Amniotic stem cell (primary cell): Measurements from ENCODE around the gene SF3B1.
"Not testable (repeated sequence)": the region's sequence is repeated elsewhere in the genome, so short reads cannot be mapped to it uniquely, and the experiment has no call there.

ENCODE experiments used
- DNase-seq: peaks from one replicate; lab custom pipeline; 2025; lab: John Stamatoyannopoulos, UW

SF3B1 gene, protein sequence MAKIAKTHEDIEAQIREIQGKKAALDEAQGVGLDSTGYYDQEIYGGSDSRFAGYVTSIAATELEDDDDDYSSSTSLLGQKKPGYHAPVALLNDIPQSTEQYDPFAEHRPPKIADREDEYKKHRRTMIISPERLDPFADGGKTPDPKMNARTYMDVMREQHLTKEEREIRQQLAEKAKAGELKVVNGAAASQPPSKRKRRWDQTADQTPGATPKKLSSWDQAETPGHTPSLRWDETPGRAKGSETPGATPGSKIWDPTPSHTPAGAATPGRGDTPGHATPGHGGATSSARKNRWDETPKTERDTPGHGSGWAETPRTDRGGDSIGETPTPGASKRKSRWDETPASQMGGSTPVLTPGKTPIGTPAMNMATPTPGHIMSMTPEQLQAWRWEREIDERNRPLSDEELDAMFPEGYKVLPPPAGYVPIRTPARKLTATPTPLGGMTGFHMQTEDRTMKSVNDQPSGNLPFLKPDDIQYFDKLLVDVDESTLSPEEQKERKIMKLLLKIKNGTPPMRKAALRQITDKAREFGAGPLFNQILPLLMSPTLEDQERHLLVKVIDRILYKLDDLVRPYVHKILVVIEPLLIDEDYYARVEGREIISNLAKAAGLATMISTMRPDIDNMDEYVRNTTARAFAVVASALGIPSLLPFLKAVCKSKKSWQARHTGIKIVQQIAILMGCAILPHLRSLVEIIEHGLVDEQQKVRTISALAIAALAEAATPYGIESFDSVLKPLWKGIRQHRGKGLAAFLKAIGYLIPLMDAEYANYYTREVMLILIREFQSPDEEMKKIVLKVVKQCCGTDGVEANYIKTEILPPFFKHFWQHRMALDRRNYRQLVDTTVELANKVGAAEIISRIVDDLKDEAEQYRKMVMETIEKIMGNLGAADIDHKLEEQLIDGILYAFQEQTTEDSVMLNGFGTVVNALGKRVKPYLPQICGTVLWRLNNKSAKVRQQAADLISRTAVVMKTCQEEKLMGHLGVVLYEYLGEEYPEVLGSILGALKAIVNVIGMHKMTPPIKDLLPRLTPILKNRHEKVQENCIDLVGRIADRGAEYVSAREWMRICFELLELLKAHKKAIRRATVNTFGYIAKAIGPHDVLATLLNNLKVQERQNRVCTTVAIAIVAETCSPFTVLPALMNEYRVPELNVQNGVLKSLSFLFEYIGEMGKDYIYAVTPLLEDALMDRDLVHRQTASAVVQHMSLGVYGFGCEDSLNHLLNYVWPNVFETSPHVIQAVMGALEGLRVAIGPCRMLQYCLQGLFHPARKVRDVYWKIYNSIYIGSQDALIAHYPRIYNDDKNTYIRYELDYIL

DNA sequence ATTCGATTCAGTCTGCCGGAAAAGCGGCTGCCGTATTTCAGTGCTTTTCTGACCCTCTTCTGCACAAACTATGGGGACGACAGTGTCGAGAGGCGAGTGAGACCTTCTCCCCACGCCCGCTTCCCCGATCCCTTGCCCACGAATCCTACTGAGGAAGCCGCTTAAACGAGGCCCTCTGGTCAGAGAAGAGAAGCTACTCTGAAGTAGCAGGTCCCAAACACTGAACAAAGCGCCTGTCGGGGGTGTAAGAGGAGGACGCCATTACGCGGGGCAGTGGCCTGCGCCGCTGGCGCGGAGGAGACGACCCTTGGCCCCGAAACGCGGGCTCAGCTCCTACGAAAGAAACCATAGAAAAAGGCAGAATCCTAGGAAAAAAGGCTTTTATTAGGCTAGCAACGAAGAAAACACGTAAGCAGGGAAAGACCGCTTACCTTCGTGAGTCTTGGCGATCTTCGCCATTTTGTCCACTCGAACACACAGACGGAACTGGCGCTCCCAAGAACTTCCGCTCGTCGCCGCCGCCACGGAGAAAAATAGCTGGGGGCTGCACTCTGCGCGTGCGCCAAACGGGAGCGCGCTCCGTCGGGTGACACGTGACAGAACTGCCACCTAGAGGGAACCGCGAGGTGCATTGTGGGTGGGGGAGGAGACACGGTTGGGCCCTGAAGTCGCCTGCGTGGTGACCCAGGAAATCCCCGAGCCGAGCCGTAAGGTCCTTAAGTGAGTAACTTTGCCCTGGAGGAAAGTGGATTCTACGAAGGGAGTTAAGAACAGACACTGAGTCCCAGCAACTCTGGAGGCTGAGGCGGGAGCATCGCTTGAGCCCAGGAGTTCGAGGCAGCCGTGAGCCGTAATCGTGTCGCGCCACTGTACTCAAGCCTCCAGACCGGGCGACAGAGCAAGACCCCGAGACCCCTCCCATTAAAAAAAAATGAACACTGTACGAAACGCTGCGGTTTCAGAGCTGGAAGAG lies at the start of gene SF3B1:
SF3B1 (minus strand) TSS at position 488 of the 973 bp plus-strand sequence; CDS start at position 459, 29 bp downstream.
- peak; percentile 97 for DNase-seq

DNA sequence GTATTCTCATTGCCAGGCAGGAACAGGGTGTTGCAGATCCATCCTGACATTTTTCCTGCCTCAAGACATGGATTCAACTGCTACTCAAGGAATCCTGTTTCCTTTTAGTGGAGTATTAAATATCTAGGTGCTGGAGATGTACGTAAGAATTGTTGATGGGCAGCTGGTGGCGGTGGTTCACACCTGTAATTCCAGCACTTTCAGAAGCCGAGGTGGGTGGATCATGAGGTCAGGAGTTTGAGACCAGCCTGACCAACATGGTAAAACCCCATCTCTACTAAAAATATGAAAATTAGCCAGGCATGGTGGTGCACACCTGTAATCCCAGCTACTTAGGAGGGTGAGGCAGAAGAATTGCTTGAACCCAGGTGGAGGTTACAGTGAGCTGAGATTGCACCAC lies 49.4 kb upstream of the SF3B1 start:
- DNase-seq = not testable (repeated sequence)

DNA sequence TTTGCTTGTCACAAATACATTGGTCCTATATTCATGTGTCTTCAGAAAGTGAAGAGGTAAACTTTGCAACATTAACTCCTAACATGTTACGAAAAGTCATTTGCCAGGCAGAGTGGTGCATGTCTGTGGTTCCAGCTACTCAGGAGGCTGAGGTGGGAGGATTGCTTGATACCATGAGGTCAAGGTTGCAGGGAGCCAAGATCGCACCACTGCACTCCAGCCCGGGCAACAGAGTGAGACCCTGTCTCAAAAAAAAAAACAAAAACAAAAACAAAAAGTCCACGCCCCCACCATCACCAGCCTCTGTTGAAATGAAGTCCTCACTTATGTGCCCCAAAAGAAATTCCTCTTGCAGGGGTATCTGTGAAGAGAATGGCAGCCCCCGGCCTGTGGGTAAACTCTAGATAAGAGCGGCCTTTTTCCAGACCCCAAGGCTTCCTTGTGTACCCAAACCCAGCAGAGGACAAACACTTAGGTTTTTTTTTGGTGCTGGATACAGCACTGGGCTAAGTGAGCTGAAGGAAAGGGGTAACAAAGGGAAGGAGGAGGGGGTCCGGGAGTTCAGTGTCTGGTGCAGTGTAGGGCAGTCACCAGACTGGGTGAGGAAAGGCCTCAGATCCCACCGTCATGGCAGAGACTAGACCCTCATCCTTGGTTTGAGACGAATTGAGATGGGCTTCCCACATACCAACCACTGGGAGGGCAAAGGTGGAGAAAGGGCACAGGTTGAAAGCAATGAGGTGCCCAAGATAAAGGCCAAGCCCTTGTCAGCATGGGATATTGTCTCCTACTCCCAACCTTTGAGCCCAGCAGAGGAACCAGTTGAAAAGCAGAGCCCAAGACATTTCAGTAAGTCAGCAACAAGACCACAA lies 45.6 kb upstream of the SF3B1 start:
- DNase-seq = no peak

DNA sequence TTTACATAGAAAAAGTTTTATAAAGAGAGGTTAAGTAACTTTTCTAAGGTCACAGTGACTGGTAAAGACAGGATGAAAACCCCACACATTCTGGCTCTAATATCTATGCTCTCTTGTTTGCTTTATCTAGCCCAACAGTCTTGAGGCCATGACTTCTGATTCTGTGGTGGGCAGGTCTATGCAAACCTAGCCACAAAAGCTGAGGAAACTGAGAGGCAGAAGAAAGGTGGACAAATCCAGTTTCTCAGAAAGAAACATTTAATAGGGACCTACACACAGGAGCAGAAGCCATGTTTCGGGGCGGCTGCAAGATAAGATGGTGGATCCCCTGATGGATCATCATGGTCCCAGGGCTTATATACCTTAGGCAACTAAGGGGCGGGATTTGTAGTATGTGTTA lies 43.0 kb upstream of the SF3B1 start:
- DNase-seq = no peak

DNA sequence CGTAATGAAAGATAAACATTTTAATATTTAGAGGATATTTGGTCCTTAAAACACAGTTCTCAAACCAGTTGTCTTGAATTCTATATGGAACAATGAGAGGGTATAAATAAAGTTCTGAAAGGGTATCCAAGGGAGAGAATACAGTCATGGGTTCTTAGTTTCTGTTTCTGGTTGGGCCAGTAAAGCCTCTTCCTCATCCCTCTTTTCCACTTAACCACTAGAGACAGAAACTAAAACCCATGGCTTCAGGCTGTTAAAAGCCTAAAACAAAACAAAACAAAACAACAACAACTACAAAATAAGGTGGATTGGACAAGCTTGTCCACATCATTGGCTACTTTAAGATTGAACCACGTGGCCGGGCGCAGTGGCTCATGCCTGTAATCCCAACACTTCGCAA lies 37.3 kb upstream of the SF3B1 start:
- DNase-seq = no peak

DNA sequence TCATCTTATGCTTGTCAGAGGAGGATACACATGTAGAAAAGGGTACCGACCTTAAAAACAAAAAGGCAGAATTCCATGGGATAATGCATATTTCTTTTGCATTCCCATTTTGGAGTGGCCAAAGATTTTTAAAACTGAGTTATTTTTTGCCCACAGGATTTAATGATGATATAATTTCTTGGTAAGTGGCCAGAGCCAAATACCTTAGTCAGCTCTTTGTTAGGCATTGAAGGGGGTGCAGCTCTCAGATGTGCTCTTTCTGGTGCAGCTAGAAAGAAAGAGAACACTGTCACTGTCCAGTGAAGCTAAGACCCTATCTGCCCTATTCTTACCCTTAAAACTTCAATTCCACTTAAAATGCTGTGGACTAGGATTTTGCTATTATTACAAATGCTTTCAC lies 29.3 kb upstream of the SF3B1 start:
- DNase-seq = no peak

DNA sequence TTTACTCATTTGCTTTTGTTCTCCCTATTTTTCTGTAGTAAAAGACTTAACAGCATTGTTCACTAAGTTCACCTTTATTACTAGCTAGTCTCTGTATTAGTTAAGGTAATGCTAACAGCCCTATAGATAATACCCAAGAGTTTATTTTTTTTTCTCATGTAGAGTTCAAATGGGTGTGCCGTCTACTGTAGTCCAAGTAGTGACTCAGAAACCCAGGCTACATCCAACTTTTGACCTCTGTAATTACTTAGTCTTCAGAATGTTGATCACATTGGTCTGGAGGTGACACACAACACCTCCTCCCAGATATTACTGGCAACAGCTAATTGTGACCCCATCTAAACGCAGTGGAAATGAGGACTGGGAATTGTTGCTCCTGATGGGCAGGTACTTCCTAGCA lies 26.2 kb upstream of the SF3B1 start:
- DNase-seq = no peak

DNA sequence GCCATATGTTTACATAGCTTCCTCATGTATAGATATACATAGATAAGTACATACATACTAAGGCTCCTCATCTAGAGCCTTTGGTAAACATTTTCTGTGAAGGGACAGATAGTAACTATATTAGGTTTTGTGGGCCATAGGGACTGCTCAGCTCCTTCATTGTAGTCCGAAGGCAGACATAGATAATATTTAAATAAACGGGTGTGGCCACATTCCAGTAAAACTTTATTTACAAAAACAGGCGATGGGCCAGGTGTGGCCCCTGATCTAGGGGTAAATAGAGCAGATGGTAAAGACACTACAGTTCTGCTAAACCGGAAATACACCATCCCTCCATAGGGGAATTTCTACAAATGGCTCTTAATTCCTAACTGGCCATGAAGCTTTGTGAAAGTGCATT lies 25.8 kb upstream of the SF3B1 start:
- DNase-seq = no peak

DNA sequence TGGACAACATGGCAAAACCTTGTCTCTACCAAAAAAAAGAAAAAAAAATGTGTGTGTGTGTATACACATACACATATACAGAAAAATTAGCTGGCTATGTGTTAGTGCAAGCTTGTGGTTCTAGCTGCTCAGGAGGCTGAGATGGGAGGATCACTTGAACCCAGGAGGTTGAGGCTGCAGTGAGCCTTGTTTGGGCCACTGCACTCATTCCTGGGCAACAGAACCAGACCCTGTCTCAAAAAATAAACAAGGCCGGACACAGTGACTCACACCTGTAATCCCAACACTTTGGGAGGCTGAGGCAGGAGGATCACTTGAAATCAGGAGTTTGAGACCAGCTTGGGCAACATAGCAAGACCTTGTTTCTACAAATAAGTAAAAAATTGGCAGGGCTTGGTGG lies 20.6 kb upstream of the SF3B1 start:
- DNase-seq = no peak

DNA sequence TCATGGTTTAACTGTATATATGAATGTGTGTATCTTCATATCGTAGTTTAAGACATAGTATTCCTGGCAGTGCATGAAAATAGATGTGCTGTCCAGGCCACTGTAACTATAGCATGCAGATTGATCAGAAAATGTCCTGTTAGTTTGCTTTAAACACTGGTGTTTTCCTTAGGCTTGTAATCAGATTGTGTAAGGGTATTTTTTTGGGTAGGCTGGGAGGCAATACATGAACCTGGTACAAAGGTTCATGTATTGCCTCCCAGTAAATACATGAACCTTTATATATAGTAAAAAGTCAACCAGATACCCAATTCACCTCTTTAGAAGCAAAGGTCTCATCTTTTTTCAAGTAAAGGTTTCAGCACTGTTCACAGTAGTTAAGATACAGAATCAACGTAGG lies 20.1 kb upstream of the SF3B1 start:
- no peak for DNase-seq

DNA sequence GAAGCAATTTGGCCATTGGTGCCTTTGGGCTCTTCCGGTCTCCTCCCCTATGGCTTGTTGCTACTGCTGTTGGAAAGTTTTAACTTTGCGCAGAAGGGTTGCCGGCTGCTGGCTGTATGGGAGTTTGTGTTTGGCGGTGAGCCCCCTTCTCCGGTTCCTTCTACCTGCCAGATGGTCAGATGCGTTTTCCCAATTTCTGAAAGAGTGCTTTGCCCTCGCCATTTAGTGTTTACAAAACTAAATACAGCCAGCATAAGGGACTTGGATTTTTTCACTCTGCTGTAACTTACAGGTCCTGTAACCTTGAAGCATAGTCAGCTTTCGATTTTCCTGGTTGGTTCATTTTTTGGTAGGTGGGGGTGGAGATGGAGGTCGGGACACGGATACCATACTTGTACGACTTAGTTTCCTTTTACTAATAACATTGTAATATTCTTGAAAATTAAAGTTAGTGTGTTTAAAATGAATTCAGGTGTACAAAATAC lies 19.1 kb upstream of the SF3B1 start:
- peak; percentile 88 for DNase-seq

DNA sequence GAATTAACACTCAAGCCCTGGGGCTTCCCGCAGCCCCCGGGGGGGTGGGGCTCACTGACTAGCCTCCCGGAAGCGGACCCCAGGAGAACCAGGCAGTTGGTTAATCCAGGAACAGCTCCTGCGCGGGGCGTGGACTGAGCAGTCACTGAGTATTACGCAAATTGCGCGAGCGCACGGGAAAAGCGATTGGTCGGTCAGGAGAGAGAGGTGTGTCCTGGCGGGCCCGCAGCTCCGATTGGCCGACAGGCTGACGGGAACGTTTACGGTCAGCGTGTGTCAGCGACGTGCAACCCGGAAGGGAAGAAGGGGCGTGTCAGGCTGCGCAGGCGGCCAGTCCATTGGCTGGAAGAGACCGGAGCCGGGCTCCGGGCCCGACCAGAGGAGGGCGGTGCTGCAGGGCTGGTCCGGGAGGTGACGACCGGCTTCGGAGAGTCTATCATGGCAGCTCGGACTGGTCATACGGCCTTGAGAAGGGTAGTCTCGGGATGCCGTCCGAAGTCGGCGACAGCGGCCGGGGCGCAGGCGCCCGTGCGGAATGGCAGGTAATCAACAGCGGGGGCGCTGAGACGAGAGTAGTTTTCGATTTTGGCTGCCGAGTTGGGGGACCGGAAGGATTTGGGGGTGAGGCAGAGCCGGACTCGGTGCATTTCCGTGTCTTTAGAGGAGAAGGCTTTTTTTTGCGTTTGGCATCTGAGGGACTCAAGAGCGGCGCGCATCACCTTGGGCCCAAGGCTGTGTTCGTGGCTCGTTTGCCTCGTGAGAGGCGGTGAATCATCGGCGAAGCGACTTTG lies 18.5 kb upstream of the SF3B1 start, which contains the start of gene COQ10B:
COQ10B (plus strand) TSS at position 430 of the 791 bp plus-strand sequence; CDS start at position 439, 9 bp downstream.
- peak; percentile 99 for DNase-seq

DNA sequence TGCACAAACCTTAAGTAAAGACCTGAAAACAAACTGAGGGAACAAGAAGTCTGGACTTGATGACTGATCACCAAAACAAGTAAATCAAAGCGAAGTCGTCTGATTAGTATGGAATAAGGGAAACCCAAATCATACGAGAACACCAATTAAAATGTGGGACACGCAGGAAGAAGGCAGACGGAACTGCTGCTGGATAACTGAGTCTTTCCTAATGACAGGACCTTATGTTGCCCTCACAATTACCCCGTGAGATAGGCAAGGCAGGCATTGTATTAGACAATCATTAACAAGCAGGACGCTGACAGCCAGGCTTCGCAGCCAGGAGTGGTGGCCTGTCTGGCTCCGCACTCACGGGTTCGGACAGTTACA lies 17.9 kb upstream of the SF3B1 start:
- no peak for DNase-seq

DNA sequence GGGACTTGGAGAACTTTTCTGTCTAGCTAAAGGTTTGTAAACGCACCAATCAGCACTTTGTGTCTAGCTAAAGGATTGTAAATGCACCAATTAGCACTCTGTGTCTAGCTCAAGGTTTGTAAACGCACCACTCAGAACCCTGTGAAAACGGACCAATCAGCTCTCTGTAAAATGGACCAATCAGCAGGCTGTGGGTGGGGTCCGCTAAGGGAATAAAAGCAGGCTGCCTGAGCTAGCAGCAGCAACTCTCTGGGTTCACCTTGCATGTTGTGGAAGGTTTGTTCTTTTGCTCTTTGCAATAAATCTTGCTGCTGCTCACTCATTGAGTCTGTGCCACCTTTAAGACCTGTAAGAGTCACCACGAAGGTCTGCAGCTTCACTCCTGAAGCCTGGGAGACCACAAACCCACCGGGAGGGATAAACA lies 16.1 kb upstream of the SF3B1 start:
- not testable (repeated sequence) for DNase-seq

DNA sequence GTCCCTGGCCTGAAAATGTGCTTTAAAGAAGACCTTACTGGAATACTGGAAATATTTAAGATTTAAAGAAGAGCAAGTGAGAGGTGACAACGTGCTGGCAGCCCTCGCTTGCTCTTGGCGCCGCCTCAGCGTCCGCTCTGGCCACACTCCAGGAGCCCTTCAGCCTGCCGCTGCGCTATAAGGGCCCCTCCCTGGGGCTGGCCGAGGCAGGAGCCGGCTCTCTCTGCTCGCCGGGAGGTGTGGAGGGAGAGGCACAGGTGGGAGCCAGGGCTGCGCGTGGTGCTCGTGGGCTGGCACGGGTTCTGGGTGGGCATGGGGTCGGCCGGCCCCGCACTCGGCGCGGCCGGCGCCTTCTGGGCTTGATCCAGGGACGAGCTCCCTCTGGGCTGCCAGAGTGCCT lies 15.6 kb upstream of the SF3B1 start:
- DNase-seq = no peak

DNA sequence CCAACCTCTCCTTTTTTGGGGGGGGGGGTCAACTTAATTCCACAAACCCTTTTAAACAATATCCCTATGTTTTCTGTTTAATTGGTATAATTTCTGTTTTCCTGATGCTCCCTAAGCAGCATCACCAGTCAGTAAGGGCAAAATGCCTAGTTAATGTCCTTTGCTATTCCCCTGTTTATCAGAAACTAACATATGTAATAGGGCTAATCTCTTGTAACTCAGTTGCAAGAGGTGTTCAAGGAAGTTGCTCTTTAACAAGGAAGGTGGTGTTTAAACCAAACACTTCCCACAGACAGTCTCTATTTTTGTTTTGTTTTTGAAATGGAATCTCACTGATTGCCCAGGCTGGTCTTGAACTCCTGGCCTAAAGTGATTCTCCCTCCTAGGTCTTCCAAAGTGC lies 12.0 kb upstream of the SF3B1 start:
- no peak for DNase-seq

DNA sequence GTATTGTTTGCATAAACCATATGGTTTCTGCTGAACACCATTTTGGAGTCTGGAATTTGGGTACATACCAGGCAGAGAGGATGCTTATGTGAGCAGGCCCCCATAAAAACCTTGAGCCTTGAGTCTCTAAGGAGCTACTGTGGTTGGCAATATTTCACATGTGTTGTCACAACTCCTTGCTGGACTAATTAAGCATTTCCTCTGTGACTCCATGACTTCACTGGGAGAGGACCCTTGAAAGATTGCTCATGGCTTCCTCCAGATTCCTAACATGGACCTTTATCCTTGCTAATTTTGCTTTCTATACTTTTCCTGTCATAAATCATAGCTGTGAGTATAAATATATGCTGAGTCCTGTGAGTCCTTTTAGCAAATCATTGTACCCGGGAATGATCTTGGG lies 10.9 kb upstream of the SF3B1 start:
- DNase-seq = no peak

DNA sequence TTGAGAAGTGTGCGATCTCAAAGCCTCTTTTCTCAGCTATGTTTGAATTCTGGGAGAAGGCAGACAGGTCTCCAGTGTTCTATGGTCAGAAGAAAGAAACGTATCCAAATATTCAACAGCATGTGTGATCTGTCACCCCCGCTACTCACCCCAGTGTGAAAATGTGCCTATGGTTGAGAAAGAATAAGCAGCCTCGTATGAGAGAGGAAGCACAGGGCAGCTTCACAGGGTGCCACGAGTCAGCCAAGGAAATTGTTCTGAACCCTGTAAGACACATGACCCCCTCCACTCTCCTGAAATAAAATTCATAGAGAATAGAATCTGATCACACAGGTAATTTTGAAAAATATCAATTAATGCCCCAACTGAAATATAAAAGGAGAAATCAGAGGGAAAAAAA lies 8.0 kb upstream of the SF3B1 start:
- no peak for DNase-seq

DNA sequence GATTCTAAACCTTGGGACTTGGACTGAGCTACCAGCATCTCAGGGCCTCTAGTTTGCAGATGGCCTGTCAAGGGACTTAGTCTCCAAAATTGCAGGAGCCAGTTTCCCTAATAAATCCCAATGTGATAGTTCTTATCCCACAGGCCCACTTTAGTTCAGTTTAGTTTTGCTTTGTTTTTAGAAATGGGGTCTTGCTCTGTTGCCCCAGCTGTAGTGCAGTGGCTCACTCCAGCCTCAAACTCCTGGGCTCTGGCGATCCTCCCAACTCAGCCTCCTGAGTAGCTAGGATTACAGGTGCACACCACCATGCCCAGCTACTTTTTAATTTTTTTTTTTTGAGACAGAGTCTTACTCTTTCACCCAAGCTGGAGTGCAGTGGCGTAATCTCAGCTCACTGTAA lies 2.6 kb upstream of the SF3B1 start:
- no peak for DNase-seq
